Measurements from ENCODE around the gene TOP3B.

Gene TOP3B

DNA sequence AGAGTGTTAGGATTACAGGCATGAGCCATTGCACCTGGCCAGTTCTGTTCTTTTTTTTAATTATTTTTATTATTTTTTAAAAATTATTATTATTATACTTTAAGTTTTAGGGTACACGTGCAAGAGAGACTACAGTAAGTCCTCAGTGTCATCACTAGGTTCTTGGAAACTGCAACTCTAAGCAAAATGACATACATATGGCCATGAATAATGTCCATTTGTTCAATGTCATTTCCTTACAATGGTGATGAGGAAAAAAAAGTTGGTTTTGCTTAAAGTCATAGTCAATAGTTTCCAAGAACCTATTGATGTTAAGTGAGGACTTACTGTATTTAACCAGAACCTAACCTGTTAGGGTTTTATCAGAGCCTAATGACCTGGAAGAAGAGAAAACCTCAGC, 29.4 kb upstream of the TOP3B start:
- no peak overlapping the region for H3K4me3 ChIP-seq (ENCODE audit: low read depth, low read length)
- DNase-seq (ENCODE audit: low read depth) = no peak
- TF ChIP-seq, protein P1, sequence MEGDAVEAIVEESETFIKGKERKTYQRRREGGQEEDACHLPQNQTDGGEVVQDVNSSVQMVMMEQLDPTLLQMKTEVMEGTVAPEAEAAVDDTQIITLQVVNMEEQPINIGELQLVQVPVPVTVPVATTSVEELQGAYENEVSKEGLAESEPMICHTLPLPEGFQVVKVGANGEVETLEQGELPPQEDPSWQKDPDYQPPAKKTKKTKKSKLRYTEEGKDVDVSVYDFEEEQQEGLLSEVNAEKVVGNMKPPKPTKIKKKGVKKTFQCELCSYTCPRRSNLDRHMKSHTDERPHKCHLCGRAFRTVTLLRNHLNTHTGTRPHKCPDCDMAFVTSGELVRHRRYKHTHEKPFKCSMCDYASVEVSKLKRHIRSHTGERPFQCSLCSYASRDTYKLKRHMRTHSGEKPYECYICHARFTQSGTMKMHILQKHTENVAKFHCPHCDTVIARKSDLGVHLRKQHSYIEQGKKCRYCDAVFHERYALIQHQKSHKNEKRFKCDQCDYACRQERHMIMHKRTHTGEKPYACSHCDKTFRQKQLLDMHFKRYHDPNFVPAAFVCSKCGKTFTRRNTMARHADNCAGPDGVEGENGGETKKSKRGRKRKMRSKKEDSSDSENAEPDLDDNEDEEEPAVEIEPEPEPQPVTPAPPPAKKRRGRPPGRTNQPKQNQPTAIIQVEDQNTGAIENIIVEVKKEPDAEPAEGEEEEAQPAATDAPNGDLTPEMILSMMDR (IDR thresholded peaks at IDR 0.05; ENCODE audit: low read depth, low read length, missing control alignments) = no peak
- in situ Hi-C loops (cut with HindIII; ENCODE audit: low sequenced_read_pairs) = no loop called here

DNA sequence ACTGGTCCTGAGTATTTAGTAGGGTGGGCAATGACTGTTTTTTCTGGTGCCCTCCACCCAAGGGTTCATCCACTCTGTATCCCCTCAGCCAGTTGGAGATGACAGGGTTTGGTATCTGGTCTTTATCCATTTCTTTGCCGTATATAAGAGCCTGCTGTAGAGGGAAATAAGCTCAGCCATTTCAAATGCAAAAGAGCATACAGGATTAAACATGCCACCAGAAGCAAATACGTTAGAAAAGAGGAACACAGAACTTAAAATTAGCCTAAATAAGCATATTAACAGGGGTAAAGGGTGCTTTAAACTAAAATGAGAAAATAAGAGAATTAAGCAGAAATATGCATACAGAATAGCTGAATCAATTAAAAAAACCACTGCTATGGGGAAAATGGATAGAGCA, 27.8 kb upstream of the TOP3B start:
- in situ Hi-C loops (cut with HindIII; ENCODE audit: low sequenced_read_pairs) = no loop called here
- no peak for DNase-seq (ENCODE audit: low read depth)
- TF ChIP-seq, protein P1 (IDR thresholded peaks at IDR 0.05; ENCODE audit: low read depth, low read length, missing control alignments) = no peak
- no peak overlapping the region for H3K4me3 ChIP-seq (ENCODE audit: low read depth, low read length)

DNA sequence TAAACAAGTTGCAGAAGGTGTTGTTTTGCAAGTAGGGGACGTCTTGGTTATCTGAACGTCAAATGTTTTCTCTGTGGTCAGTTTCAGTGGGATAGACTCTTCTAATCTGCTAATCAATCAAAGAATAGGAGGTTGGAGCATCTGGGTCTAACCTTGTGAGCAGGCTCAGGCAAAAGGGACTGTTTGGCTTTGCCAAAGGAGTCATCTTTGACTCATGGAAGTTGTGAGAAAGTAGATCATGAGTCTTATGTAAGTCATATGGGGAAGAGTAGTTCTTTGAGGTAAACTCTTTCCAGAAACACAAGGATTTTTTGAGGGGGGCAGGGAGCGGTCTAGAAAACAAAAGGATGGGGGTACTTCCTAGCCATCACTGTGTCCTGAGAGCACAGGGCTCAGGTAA, 27.1 kb upstream of the TOP3B start:
- TF ChIP-seq, protein P1 (IDR thresholded peaks at IDR 0.05; ENCODE audit: low read depth, low read length, missing control alignments) = no peak
- no peak for DNase-seq (ENCODE audit: low read depth)
- no peak overlapping the region for H3K4me3 ChIP-seq (ENCODE audit: low read depth, low read length)
- in situ Hi-C loops (cut with HindIII; ENCODE audit: low sequenced_read_pairs) = no loop called here

DNA sequence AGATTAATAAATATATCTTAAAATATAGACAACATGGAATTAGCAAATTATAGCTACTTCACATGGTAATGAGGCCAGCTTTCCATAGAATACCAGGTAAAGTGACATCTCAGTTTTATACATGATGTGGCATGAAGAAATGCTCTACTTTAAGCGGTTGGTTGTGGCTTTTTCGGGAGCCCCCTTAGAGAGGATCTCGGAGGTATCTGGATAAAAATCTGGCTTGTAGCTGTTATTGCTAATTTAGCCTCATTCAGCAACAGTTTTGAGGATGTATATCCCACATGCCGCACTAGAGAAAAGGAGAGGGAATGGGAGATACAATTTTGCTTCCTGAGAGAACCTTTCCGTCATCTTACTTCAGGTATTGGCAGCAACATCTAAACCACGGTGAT, 24.0 kb upstream of the TOP3B start:
- no peak for DNase-seq (ENCODE audit: low read depth)
- TF ChIP-seq, protein P1 (IDR thresholded peaks at IDR 0.05; ENCODE audit: low read depth, low read length, missing control alignments) = no peak
- no peak overlapping the region for H3K4me3 ChIP-seq (ENCODE audit: low read depth, low read length)
- in situ Hi-C loops (cut with HindIII; ENCODE audit: low sequenced_read_pairs) = no loop called here

DNA sequence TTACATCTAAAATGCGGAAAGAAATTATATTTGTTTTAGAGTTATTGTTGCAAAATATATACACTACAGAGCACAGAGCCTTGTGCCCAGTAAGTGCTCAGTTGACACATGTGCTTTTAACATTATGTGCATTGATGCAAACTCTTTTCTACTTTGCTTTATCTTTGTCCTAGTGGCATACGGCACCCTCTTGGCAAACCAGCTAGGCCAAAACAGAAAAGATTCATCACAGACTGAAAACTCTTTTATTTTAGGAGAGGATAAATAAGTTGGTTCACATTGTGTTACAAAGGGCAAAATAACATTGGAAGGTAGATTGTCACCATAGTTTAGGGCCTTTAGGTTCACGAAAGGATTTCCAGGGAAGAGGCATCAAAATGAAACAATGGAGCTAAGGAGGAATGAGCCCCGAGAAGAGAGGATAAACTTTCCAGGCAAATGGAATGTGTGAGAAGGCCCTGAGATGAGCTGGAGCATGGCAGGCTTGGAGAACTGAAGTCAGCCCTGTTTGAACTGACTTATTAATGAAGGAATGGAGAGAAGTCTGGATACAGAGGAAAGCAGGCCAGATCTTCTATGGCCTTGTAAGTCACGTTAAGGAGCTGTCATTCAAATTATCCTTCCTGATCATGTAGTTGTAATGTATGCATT, 23.5 kb upstream of the TOP3B start:
- in situ Hi-C loops (cut with HindIII; ENCODE audit: low sequenced_read_pairs) = no loop called here
- TF ChIP-seq, protein P1 (IDR thresholded peaks at IDR 0.05; ENCODE audit: low read depth, low read length, missing control alignments) = no peak
- no peak overlapping the region for H3K4me3 ChIP-seq (ENCODE audit: low read depth, low read length)

DNA sequence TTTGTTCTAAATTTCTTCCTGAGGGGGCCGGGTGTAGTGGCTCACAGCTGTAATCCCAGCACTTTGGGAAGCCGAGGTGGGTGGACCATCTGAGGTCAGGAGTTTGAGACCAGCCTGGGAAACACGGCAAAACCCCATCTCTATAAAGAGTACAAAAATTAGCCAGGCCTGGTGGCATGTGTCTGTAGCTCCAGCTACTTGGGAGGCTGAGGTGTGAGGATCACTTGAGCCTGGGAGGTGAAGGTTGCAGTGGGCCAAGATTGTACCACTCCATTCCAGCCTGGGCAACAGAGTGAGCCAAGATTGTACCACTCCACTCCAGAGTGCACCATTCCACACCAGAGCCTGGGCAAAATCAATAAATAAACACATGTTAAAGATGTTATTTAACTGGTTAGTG, 20.6 kb upstream of the TOP3B start:
- in situ Hi-C loops (cut with HindIII; ENCODE audit: low sequenced_read_pairs) = no loop called here
- TF ChIP-seq, protein P1 (IDR thresholded peaks at IDR 0.05; ENCODE audit: low read depth, low read length, missing control alignments) = no peak
- DNase-seq (ENCODE audit: low read depth) = no peak
- H3K4me3 ChIP-seq (ENCODE audit: low read depth, low read length) = no peak overlapping the region

More for the DNA sequence above, 23.5 kb upstream of the TOP3B start:
- DNase-seq (ENCODE audit: low read depth) = no peak

Measured in astrocyte of the cerebellum (primary cell).